Lung (tissue), 12 donors: ENCODE data around the gene PARP3. TPM values are rescaled to one million over a fixed set of nuclear protein-coding genes. Genes with fewer than 3 reads are reported as not detected.
"Not testable (repeated sequence)": the region's sequence is repeated elsewhere in the genome, so short reads cannot be mapped to it uniquely, and the experiment has no call there.

Source experiments
- ATAC-seq: fragments of 200-7000 bp; cut with Tn5 transposase; one replicate; pipeline ENCODE4 v1.9.1; 2020; ENCODE audit warnings: moderate number of reproducible peaks; ENCODE audit not compliant: insufficient read depth, low FRiP score
- DNase-seq, 3 donors: peaks; one replicate each; pipeline ENCODE4 v3.0.0-alpha.2; 2013 to 2017
- H3K27ac ChIP-seq, 2 donors: one replicate each; pipeline ENCODE4 v1.5.1; 2013; ENCODE audit warnings: mild to moderate bottlenecking in 2 of 2, moderate library complexity in 2 of 2, control low read depth in 1 of 2, inconsistent platforms in 1 of 2, low read depth in 1 of 2, low read length in 1 of 2
- H3K27me3 ChIP-seq, 3 donors: one replicate each; pipeline ENCODE4 v1.5.1; 2013; ENCODE audit warnings: low read length in 2 of 3; ENCODE audit not compliant: control insufficient read depth in 3 of 3, insufficient read depth in 3 of 3
- H3K36me3 ChIP-seq, 4 donors: one replicate each; pipeline ENCODE4 v1.5.1; 2013; ENCODE audit warnings: low read length in 4 of 4, mild to moderate bottlenecking in 1 of 4, moderate library complexity in 1 of 4; ENCODE audit not compliant: control insufficient read depth in 4 of 4, insufficient read depth in 4 of 4
- H3K4me1 ChIP-seq, 5 donors: one replicate each; pipeline ENCODE4 v1.5.1; 2013; ENCODE audit warnings: low read length in 5 of 5, mild to moderate bottlenecking in 2 of 5, moderate library complexity in 1 of 5; ENCODE audit not compliant: control insufficient read depth in 5 of 5, insufficient read depth in 5 of 5
- H3K4me3 ChIP-seq: one replicate; pipeline ENCODE4 v1.5.1; 2013; ENCODE audit warnings: mild to moderate bottlenecking, control low read depth, moderate library complexity
- H3K9ac ChIP-seq, 2 donors: one replicate each; pipeline ENCODE4 v1.5.1; 2013; ENCODE audit warnings: low read length in 2 of 2, control low read depth in 1 of 2; ENCODE audit not compliant: insufficient read depth in 1 of 2
- H3K9me3 ChIP-seq, 4 donors: one replicate each; pipeline ENCODE4 v1.5.1; 2013; ENCODE audit warnings: low read length in 3 of 4, mild to moderate bottlenecking in 1 of 4, moderate library complexity in 1 of 4; ENCODE audit not compliant: control insufficient read depth in 4 of 4, insufficient read depth in 3 of 4
- WGBS, 2 donors: extraction: QIAGEN DNeasy Blood & Tissue Kit; methylation state at CpG; one replicate each; pipeline ENCODE4 v1.1.7; 2013; 5-methylcytosine and 5-hydroxymethylcytosine counted together
- polyA plus RNA-seq, 2 donors: library from polyadenylated mRNA; stranded (reverse); fragments of 200-250 nt; gene quantifications; one replicate each; pipeline ENCODE4 v1.2.1, GENCODE V29; 2013
- total RNA-seq, 2 donors: library from RNA; depleted of rRNA in 1 of 2; stranded (reverse); fragments of >200 nt in 1 of 2; gene quantifications; one replicate each; pipeline ENCODE4 v1.2.1, GENCODE V29; 2014 to 2021
- TF ChIP-seq, protein P1 (sequence below): IDR thresholded peaks from 2 replicates; pipeline ENCODE4 v1.5.1; 2012; ENCODE audit warnings: mild to moderate bottlenecking; ENCODE audit errors: control extremely low read depth, extremely low read depth
- donor health status: control.
- donor health status: control.
- donor health status: Bipolar disorder and iron deficiency.
- donor health status: healthy.
- donor health status: DM: yes; HTN: yes; CAD: no.

Gene PARP3
- total and polyA plus RNA-seq, 4 donors, result 15.3 to 36.7 (median 21.0) TPM

DNA sequence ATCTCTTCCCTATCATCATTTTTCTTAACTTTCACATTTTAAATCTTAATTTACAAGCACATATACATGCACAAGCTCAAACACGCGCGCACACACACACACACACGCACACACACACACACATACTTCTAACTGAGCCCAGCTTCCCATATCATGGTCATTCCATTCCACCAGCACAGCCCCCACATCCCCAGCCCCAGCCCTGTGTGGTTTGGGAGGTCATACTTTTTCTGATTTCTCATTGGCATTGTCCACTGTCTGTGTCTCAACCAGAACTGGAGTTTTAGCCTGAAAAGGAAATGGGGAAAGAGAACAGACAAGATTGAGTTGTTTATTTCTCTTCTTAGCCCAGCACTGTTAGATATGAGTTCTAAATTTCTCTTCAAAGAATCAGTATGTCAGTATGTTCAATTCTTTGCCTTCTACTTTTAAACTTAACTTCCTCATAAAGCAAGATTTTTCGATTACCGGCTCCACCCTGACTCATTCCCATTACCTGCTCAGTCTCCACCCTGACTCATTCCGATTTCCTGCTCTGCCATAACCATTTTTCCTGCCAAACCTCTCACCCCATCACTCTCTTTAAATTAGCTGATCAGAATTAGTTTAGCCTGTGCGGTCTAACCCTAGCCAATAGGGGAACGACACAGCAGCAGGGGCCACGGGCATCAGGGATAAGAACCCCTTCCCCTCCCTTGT lies 45.4 kb upstream of the PARP3 start:
- no peaks in the 10 kb centered on the region for H3K9me3 ChIP-seq
- peak in 1 of 3 donors; percentile 5 for DNase-seq
- no peak for ATAC-seq
- 87 to 93% methylated on average over 10 of the region's 10 CpGs for WGBS, 2 donors
- no peaks in the 10 kb centered on the region for H3K4me1 ChIP-seq
- H3K9ac ChIP-seq, result no peak overlapping the region
- H3K27me3 ChIP-seq, result no peaks in the 10 kb centered on the region
- TF ChIP-seq, protein P1, sequence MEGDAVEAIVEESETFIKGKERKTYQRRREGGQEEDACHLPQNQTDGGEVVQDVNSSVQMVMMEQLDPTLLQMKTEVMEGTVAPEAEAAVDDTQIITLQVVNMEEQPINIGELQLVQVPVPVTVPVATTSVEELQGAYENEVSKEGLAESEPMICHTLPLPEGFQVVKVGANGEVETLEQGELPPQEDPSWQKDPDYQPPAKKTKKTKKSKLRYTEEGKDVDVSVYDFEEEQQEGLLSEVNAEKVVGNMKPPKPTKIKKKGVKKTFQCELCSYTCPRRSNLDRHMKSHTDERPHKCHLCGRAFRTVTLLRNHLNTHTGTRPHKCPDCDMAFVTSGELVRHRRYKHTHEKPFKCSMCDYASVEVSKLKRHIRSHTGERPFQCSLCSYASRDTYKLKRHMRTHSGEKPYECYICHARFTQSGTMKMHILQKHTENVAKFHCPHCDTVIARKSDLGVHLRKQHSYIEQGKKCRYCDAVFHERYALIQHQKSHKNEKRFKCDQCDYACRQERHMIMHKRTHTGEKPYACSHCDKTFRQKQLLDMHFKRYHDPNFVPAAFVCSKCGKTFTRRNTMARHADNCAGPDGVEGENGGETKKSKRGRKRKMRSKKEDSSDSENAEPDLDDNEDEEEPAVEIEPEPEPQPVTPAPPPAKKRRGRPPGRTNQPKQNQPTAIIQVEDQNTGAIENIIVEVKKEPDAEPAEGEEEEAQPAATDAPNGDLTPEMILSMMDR, result no peak
- no peaks in the 10 kb centered on the region for H3K36me3 ChIP-seq
- no peak overlapping the region for H3K4me3 ChIP-seq
- no peak overlapping the region for H3K27ac ChIP-seq

DNA sequence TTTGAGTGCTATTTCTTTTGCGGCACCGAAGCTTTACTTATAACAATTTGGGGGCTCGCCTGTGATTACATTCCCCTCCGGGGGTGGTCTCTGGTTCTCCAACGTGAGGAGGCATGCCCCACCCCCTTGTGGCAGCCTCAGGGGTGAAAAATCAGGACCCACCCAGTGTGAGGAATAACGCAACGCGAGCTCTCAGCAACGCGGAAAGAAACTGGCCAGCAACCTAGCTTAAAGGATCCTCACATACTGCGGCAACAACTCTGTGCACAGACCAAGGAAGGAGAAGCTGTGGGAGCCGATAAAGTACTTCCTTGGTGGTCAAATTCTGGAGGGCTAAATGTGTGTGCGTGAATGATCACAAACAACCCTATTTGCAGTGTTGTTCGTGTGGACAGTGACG lies 44.8 kb upstream of the PARP3 start:
- Histone ChIP-seq H3K27ac (no peak overlapping the region), H3K9ac (no peak overlapping the region), H3K9me3 (no peaks in the 10 kb centered on the region), H3K4me3 (no peak overlapping the region), H3K4me1 (no peaks in the 10 kb centered on the region), H3K27me3 (no peaks in the 10 kb centered on the region), H3K36me3 (no peaks in the 10 kb centered on the region)
- no peak for DNase-seq
- TF ChIP-seq, protein P1, result no peak
- WGBS, 2 donors, result 85 to 87% methylated on average over 15 of the region's 15 CpGs
- ATAC-seq, result no peak

DNA sequence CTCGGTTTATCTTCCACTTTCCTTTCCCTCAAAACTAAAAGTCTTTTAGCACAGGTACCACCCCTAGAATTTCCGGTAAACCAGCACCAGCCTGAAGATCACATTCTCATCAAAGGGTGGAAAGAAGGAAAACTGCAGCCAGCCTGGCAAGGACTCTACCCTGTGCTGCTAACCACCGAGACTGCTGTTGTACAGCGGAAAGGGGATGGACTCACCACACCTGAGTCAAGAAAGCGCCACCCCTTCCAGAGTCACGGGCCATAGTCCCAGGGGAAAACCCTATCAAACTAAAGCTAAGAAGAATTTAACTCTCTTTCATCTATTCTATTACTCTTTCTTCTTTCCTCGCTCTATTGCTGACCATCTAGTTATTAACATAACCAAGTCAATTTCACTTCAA lies 42.1 kb upstream of the PARP3 start:
- H3K4me1 ChIP-seq, H3K27me3 ChIP-seq, ATAC-seq, H3K36me3 ChIP-seq, H3K9me3 ChIP-seq, DNase-seq, H3K27ac ChIP-seq, H3K9ac ChIP-seq, H3K4me3 ChIP-seq: not testable (repeated sequence)
- 77 to 86% methylated on average over 7 of the region's 7 CpGs for WGBS, 2 donors

DNA sequence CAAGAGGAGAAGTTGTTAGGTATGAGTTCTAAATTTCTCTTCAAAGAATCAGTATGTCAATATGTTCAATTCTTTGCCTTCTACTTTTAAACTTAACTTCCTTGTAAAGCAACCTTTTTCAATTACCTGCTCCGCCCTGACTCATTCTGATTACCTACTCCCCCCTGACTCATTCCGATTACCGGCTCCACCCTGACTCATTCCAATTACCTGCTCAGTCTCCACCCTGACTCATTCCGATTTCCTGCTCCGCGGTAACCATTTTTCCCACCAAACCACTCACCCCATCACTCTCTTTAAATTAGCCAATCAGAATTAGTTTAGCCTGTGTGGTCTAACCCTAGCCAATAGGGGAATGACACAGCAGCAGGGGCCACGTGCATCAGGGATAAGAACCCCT lies 39.8 kb upstream of the PARP3 start:
- H3K36me3 ChIP-seq, H3K4me1 ChIP-seq, H3K9me3 ChIP-seq, DNase-seq, H3K27ac ChIP-seq, ATAC-seq, H3K9ac ChIP-seq, H3K4me3 ChIP-seq, H3K27me3 ChIP-seq: not testable (repeated sequence)
- WGBS, 2 donors, result 72 to 73% methylated on average over 6 of the region's 7 CpGs
